GM12878 (cell line): ENCODE measurements around the gene MAEL. TPM values are rescaled to one million over a fixed set of nuclear protein-coding genes. Genes with fewer than 3 reads are reported as not detected.
A peak's percentile ranks its signal among the peaks of the same experiment; 100 is the strongest.

Experiments
- ATF7 ChIP-seq: fragments of 450-650 bp; IDR thresholded peaks from 2 replicates; pipeline ENCODE4 v1.6.1; 2016; ENCODE audit warnings: low read depth, mild to moderate bottlenecking
- BACH1 ChIP-seq: fragments of 450-650 bp; IDR thresholded peaks from 2 replicates; pipeline ENCODE4 v1.6.1; 2017; ENCODE audit warnings: mild to moderate bottlenecking, borderline replicate concordance
- CREB1 ChIP-seq: IDR thresholded peaks from 2 replicates; pipeline ENCODE4 v1.6.1; 2012; ENCODE audit warnings: low read depth, mild to moderate bottlenecking, inconsistent platforms
- CTCF ChIP-seq, 3 experiments: IDR thresholded peaks in 2 of 3; conservative IDR thresholded peaks in 1 of 3; 2 replicates each; pipeline ENCODE4 v1.5.1; 2011; ENCODE audit warnings: low read depth in 3 of 3, low read length in 3 of 3, mild to moderate bottlenecking in 3 of 3, control low read depth in 2 of 3, moderate library complexity in 2 of 3, inconsistent platforms in 1 of 3, mixed read lengths in 1 of 3; ENCODE audit not compliant: control insufficient read depth in 2 of 3, insufficient read depth in 1 of 3; ENCODE audit errors: extremely low read depth in 1 of 3
- ELK1 ChIP-seq: IDR thresholded peaks from 2 replicates; pipeline ENCODE4 v1.6.1; 2012; ENCODE audit warnings: low read depth, low read length, improper control_type of control experiment
- ETV6 ChIP-seq, 2 experiments: fragments of 450-650 bp in 1 of 2; IDR thresholded peaks in 1 of 2; conservative IDR thresholded peaks in 1 of 2; 2 replicates each; pipeline ENCODE4 v1.6.1; 2014; ENCODE audit warnings: antibody characterized with exemption in 1 of 2, borderline replicate concordance in 1 of 2, low read depth in 1 of 2, mild to moderate bottlenecking in 1 of 2, moderate library complexity in 1 of 2
- FOXK2 ChIP-seq: fragments of 450-650 bp; IDR thresholded peaks from 2 replicates; pipeline ENCODE4 v1.6.1; 2017; ENCODE audit warnings: mild to moderate bottlenecking, moderate library complexity
- IKZF2 ChIP-seq, 2 experiments: fragments of 450-650 bp; IDR thresholded peaks; 2 replicates each; pipeline ENCODE4 v1.6.1; 2017; ENCODE audit warnings: mild to moderate bottlenecking in 2 of 2, moderate library complexity in 2 of 2
- LARP7 ChIP-seq: fragments of 450-650 bp; IDR thresholded peaks from 2 replicates; pipeline ENCODE4 v1.6.1; 2017; ENCODE audit warnings: mild to moderate bottlenecking
- NR2F1 ChIP-seq: fragments of 450-650 bp; conservative IDR thresholded peaks from 2 replicates; pipeline ENCODE4 v1.6.1; 2017; ENCODE audit warnings: mild to moderate bottlenecking
- PAX8 ChIP-seq: fragments of 450-650 bp; IDR thresholded peaks from 2 replicates; pipeline ENCODE4 v1.6.1; 2017; ENCODE audit warnings: mild to moderate bottlenecking, moderate library complexity
- RAD21 ChIP-seq: IDR thresholded peaks from 2 replicates; pipeline ENCODE4 v1.6.1; 2011; ENCODE audit warnings: mild to moderate bottlenecking, low read depth, low read length, moderate library complexity; ENCODE audit not compliant: insufficient read depth
- REST ChIP-seq: IDR thresholded peaks from 2 replicates; pipeline ENCODE4 v1.6.1; 2012; ENCODE audit warnings: mild to moderate bottlenecking, low read depth, low read length
- RUNX3 ChIP-seq: IDR thresholded peaks from 2 replicates; pipeline ENCODE4 v1.6.1; 2012; ENCODE audit warnings: low read length, inconsistent platforms
- STAT3 ChIP-seq: IDR thresholded peaks from 2 replicates; pipeline ENCODE4 v1.6.1; 2011; ENCODE audit warnings: low read depth, low read length, improper control_type of control experiment
- USF1 ChIP-seq: IDR thresholded peaks from 2 replicates; pipeline ENCODE4 v1.6.1; 2011; ENCODE audit warnings: borderline replicate concordance, low read depth, mild to moderate bottlenecking, moderate library complexity, mixed read lengths, low read length; ENCODE audit not compliant: insufficient read depth; ENCODE audit errors: extremely low read length
- ZNF384 ChIP-seq: IDR thresholded peaks from 2 replicates; pipeline ENCODE4 v1.6.1; 2012; ENCODE audit warnings: low read depth, mild to moderate bottlenecking, low read length, improper control_type of control experiment, borderline replicate concordance
- ZNF687 ChIP-seq: fragments of 450-650 bp; IDR thresholded peaks from 2 replicates; pipeline ENCODE4 v1.6.1; 2017; ENCODE audit warnings: mild to moderate bottlenecking, moderate library complexity
- polyA plus RNA-seq, 11 experiments: library from polyadenylated mRNA; depleted of rRNA in 4 of 11; unstranded in 6 of 11; stranded (reverse) in 5 of 11; fragments of >200 nt; fragmentation: Nextera tagmentation in 4 of 11; fragmentation: Illumina TruSeq in 1 of 11; extraction: Ambion mirVana in 4 of 11; extraction: Trizol in 1 of 11; gene quantifications; 1 replicate in 1 of 11; 2 replicates in 10 of 11; pipeline versions ENCODE4 v1.2.1 to v1.2.3, GENCODE V29; 2011 to 2016; ENCODE audit warnings: inconsistent platforms in 2 of 11, missing spikeins in 2 of 11, low read depth in 1 of 11
- total RNA-seq, 4 experiments: library from RNA; depleted of rRNA in 3 of 4; stranded (reverse); fragments of >200 nt in 3 of 4; fragmentation: Illumina TruSeq in 1 of 4; extraction: Trizol in 1 of 4; gene quantifications; 2 replicates each; pipeline versions ENCODE4 v1.2.1 to v1.2.3, GENCODE V29; 2013 to 2021

MAEL gene
- total and polyA plus RNA-seq, 10 of the 15 experiments (the other 5 are each of a cell fraction or from before 2014, with no cell fraction given) = 0.10 to 0.43 (median 0.24) TPM; not detected in 2

GRCh38 chr1:167057241-167057688 lies 68.2 kb downstream of the MAEL start (continued):
- TF ChIP-seq CTCF (IDR thresholded peaks at IDR 0.05 in 2 of 3, conservative IDR thresholded peaks at IDR 0.05 in 1 of 3; ENCODE audit: control insufficient read depth in 2 of 3, extremely low read depth in 1 of 3, insufficient read depth in 1 of 3, low read depth in 3 of 3, low read length in 3 of 3) (peak; percentile 51 to 62 (median 53); a peak in 5 of 6 replicates), LARP7 (no peak), RUNX3 (no peak), ELK1 (no peak), ATF7 (no peak), ZNF384 (no peak), BACH1 (no peak), IKZF2 (IDR thresholded peaks at IDR 0.05) (no peak), CREB1 (no peak), RAD21 (peak; percentile 78), ZNF687 (no peak), REST (no peak), STAT3 (no peak), ETV6 (conservative IDR thresholded peaks at IDR 0.05 in 1 of 2, IDR thresholded peaks at IDR 0.05 in 1 of 2; ENCODE audit: borderline replicate concordance in 1 of 2, low read depth in 1 of 2) (no peak), NR2F1 (no peak), USF1 (no peak), FOXK2 (no peak), PAX8 (no peak)
